Measurements from ENCODE around the gene TAMALIN. TPM values are rescaled to one million over a fixed set of nuclear protein-coding genes. Genes with fewer than 3 reads are reported as not detected.

The TAMALIN gene
- total RNA-seq, 1 donor: 4.7 TPM

DNA sequence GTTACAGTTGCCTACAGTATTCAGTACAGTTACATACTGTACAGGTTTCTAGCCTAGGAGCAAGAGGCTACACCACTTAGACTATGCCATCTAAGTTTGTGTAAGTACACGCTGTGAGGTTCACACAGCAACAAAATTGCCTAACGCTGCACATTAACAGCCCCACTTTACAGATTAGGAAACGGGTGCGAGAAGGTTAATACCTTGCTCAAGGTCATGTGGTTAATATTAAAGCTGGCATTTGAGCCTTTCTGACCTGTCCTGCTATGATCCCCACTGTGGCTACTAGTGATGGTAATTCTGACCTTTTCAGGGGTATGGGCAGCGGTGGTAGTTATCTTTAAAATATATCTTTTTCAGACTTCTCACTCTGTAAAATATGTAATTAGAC lies 34.3 kb upstream of the TAMALIN start:
- TF ChIP-seq, protein P1, sequence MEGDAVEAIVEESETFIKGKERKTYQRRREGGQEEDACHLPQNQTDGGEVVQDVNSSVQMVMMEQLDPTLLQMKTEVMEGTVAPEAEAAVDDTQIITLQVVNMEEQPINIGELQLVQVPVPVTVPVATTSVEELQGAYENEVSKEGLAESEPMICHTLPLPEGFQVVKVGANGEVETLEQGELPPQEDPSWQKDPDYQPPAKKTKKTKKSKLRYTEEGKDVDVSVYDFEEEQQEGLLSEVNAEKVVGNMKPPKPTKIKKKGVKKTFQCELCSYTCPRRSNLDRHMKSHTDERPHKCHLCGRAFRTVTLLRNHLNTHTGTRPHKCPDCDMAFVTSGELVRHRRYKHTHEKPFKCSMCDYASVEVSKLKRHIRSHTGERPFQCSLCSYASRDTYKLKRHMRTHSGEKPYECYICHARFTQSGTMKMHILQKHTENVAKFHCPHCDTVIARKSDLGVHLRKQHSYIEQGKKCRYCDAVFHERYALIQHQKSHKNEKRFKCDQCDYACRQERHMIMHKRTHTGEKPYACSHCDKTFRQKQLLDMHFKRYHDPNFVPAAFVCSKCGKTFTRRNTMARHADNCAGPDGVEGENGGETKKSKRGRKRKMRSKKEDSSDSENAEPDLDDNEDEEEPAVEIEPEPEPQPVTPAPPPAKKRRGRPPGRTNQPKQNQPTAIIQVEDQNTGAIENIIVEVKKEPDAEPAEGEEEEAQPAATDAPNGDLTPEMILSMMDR (IDR thresholded peaks at IDR 0.05; ENCODE audit: extremely low read depth, low read depth, low read length): no peak
- H3K4me2 ChIP-seq (ENCODE audit: insufficient read depth, low read length): peak overlapping the region; percentile 45
- H3K9me3 ChIP-seq (ENCODE audit: low read depth, low read length): no peaks in the 10 kb centered on the region
- no peak overlapping the region for H2AFZ ChIP-seq (ENCODE audit: low read length)
- no peaks in the 10 kb centered on the region for H3K27me3 ChIP-seq (ENCODE audit: insufficient read depth, low read length)
- DNase-seq (ENCODE audit: insufficient read length, low spot score, missing footprints): no peak
- H3K27ac ChIP-seq (ENCODE audit: low read depth, low read length): peak overlapping the region; percentile 45
- peaks cover 16% of the 10 kb centered on the region for H4K20me1 ChIP-seq (ENCODE audit: insufficient read depth, low read length)
- H3K4me3 ChIP-seq (ENCODE audit: insufficient read depth, low read length): no peak overlapping the region
- H3K36me3 ChIP-seq (ENCODE audit: insufficient read depth, low read length): peaks cover 18% of the 10 kb centered on the region
- H3K4me1 ChIP-seq (ENCODE audit: insufficient read depth, low read length): peaks cover 63% of the 10 kb centered on the region
- H3K79me2 ChIP-seq (ENCODE audit: insufficient read depth, low read length): peaks cover 55% of the 10 kb centered on the region

DNA sequence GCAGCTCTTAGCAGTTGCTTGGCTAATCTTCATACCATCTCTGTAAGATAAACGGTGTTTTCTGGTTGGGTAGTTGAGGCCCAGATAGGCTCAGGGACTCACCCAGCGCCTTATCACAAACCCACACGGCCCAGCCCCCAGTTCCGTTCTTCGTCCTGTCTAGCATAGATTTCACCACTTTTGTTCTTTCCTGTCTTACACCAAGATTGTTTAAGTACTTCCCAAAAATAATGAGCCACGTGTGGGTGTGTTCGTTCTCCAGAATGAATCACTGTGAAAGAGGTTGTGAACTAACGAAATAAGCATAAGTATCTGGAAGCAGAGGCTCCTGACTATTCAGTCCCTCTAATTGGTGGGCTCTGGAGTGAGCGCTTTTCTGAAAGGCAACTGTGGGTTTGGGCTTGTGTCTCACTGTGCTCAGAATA lies 33.9 kb upstream of the TAMALIN start:
- Histone ChIP-seq H3K79me2 (ENCODE audit: insufficient read depth, low read length) (peaks cover 51% of the 10 kb centered on the region), H3K4me3 (ENCODE audit: insufficient read depth, low read length) (no peak overlapping the region), H3K27ac (ENCODE audit: low read depth, low read length) (peak overlapping the region; percentile 45), H3K9me3 (ENCODE audit: low read depth, low read length) (no peaks in the 10 kb centered on the region), H3K4me2 (ENCODE audit: insufficient read depth, low read length) (peak overlapping the region; percentile 45), H3K4me1 (ENCODE audit: insufficient read depth, low read length) (peaks cover 65% of the 10 kb centered on the region), H3K27me3 (ENCODE audit: insufficient read depth, low read length) (no peaks in the 10 kb centered on the region), H4K20me1 (ENCODE audit: insufficient read depth, low read length) (peaks cover 16% of the 10 kb centered on the region), H2AFZ (ENCODE audit: low read length) (no peak overlapping the region), H3K36me3 (ENCODE audit: insufficient read depth, low read length) (peaks cover 18% of the 10 kb centered on the region)
- TF ChIP-seq, protein P1 (IDR thresholded peaks at IDR 0.05; ENCODE audit: extremely low read depth, low read depth, low read length): no peak
- DNase-seq (ENCODE audit: insufficient read length, low spot score, missing footprints): no peak

DNA sequence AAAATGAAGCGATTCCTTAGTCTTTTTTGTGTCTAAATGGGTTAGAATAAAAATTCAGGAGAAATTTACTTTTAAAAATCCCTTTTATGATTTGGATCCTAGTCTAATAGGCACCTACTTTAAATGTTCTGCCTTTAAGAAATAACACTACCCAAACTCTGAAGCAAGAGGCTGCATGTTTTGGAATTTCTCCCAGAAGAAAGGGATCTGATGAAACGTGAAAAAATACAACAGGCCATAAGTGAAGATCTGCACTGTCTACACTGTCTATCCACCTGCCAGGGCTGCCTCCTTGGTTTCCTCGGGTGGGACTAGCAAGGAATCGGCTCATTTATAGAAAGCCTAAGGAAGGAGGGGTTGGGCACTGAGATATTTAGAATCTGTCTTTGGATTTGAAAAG lies 33.2 kb upstream of the TAMALIN start:
- Histone ChIP-seq H3K79me2 (ENCODE audit: insufficient read depth, low read length) (peaks cover 45% of the 10 kb centered on the region), H3K4me1 (ENCODE audit: insufficient read depth, low read length) (peaks cover 67% of the 10 kb centered on the region), H3K4me3 (ENCODE audit: insufficient read depth, low read length) (no peak overlapping the region), H3K4me2 (ENCODE audit: insufficient read depth, low read length) (peak overlapping the region; percentile 45), H3K27me3 (ENCODE audit: insufficient read depth, low read length) (no peaks in the 10 kb centered on the region), H3K36me3 (ENCODE audit: insufficient read depth, low read length) (peaks cover 18% of the 10 kb centered on the region), H3K9me3 (ENCODE audit: low read depth, low read length) (no peaks in the 10 kb centered on the region), H3K27ac (ENCODE audit: low read depth, low read length) (peak overlapping the region; percentile 45), H2AFZ (ENCODE audit: low read length) (no peak overlapping the region), H4K20me1 (ENCODE audit: insufficient read depth, low read length) (peaks cover 16% of the 10 kb centered on the region)
- no peak for DNase-seq (ENCODE audit: insufficient read length, low spot score, missing footprints)
- TF ChIP-seq, protein P1 (IDR thresholded peaks at IDR 0.05; ENCODE audit: extremely low read depth, low read depth, low read length): no peak

DNA sequence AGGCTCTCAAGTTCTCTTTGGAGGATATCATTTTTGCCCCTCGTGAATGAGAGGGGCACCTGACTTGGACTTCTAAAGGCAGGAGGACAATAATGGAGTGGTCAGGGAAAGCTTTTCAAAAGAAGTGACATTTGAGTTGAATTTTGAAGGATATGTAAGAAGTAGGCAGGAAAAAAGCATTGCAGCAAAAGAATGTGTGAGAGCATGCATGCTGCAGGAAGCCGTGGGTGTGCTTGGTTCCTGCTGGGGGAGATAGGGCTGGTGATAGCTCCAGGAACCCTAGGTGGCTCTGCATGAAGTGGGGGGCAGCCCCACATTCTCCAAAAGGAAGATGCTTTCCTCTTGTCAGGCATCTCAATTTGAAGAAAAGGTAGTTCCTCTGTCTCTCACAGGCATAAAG lies 32.1 kb upstream of the TAMALIN start:
- H3K27me3 ChIP-seq (ENCODE audit: insufficient read depth, low read length): no peaks in the 10 kb centered on the region
- H3K27ac ChIP-seq (ENCODE audit: low read depth, low read length): no peak overlapping the region
- TF ChIP-seq, protein P1 (IDR thresholded peaks at IDR 0.05; ENCODE audit: extremely low read depth, low read depth, low read length): no peak
- H3K4me2 ChIP-seq (ENCODE audit: insufficient read depth, low read length): peak overlapping the region; percentile 21
- H3K4me1 ChIP-seq (ENCODE audit: insufficient read depth, low read length): peaks cover 72% of the 10 kb centered on the region
- H4K20me1 ChIP-seq (ENCODE audit: insufficient read depth, low read length): peaks cover 16% of the 10 kb centered on the region
- H3K36me3 ChIP-seq (ENCODE audit: insufficient read depth, low read length): peaks cover 18% of the 10 kb centered on the region
- H2AFZ ChIP-seq (ENCODE audit: low read length): no peak overlapping the region
- no peaks in the 10 kb centered on the region for H3K9me3 ChIP-seq (ENCODE audit: low read depth, low read length)
- peaks cover 34% of the 10 kb centered on the region for H3K79me2 ChIP-seq (ENCODE audit: insufficient read depth, low read length)
- H3K4me3 ChIP-seq (ENCODE audit: insufficient read depth, low read length): peak overlapping the region; percentile 7
- DNase-seq (ENCODE audit: insufficient read length, low spot score, missing footprints): no peak

Data from osteoblast (primary cell).